Adipocyte (in vitro differentiated cells): ENCODE measurements around the gene RASGRF2.
"Not testable (repeated sequence)": the region's sequence is repeated elsewhere in the genome, so short reads cannot be mapped to it uniquely, and the experiment has no call there.

ENCODE experiments used
- DNase-seq: peaks from one replicate; pipeline ENCODE4 v3.0.0-alpha.2; 2015; ENCODE audit warnings: low read depth
- H3K27me3 ChIP-seq: replicated peaks from 2 replicates; pipeline ENCODE4 v1.7.0; 2013; ENCODE audit warnings: mild to moderate bottlenecking, low read length, moderate library complexity; ENCODE audit not compliant: control insufficient read depth, insufficient read depth
- H3K36me3 ChIP-seq: 2 replicates; pipeline ENCODE4 v1.7.0; 2013; ENCODE audit warnings: low read length, mild to moderate bottlenecking, moderate library complexity; ENCODE audit not compliant: control insufficient read depth, insufficient read depth, severe bottlenecking
- H3K4me1 ChIP-seq: 2 replicates; pipeline ENCODE4 v1.7.0; 2013; ENCODE audit warnings: mild to moderate bottlenecking, low read length, moderate library complexity; ENCODE audit not compliant: control insufficient read depth, insufficient read depth
- H3K4me3 ChIP-seq: 2 replicates; pipeline ENCODE4 v1.7.0; 2013; ENCODE audit warnings: mild to moderate bottlenecking, low read length, moderate library complexity
- H3K9ac ChIP-seq: 2 replicates; pipeline ENCODE4 v1.7.0; 2013; ENCODE audit warnings: mild to moderate bottlenecking, low read length, moderate library complexity
- H3K9me3 ChIP-seq: 2 replicates; pipeline ENCODE4 v1.7.0; 2013; ENCODE audit warnings: mild to moderate bottlenecking, low read length, moderate library complexity; ENCODE audit not compliant: control insufficient read depth

RASGRF2 gene

DNA sequence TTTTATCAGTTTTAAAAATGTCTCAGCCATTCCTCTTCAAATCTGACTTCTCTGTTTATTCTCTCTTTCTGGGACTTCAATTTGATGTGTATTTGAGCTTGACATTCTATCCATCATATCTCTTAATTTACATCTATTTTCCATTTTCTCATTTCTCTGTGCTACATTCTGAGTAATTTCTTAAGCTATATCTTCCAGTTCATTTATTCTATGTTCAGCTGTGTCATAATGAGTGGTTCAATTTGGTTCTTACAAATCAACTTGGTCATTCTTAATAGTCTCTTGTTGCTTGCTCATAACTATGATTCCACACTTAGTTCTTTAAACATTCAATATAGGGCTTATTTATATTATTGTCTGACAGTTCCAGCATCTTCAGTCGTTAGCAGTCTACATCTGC, 289.8 kb downstream of the RASGRF2 start:
- no peaks in the 10 kb centered on the region for H3K9me3 ChIP-seq
- peaks cover 42% of the 10 kb centered on the region for H3K36me3 ChIP-seq
- H3K4me1 ChIP-seq = peaks cover 30% of the 10 kb centered on the region
- H3K27me3 ChIP-seq = no peaks in the 10 kb centered on the region
- no peak overlapping the region for H3K9ac ChIP-seq
- DNase-seq = no peak
- no peak overlapping the region for H3K4me3 ChIP-seq

DNA sequence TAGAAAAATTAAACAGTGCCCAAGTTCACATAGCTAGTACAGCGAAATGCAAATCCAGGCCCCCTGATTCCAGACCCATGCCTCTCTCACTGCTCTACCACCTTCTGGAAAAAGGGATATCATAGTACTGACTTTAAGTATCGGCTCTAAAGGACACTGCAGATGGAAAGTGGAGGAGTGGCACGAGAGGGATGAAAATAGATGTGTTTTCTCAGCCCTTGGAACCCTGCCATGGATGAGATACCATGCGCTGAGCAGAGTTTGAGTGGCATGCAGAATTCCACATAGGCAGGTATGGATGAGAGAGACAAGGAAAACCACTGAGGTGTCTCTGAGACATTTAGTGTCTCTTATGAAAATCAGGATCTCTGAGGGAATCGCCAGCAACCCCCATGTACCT, 291.8 kb downstream of the RASGRF2 start:
- no peak overlapping the region for H3K4me3 ChIP-seq
- DNase-seq = no peak
- H3K36me3 ChIP-seq = peaks cover 53% of the 10 kb centered on the region
- no peaks in the 10 kb centered on the region for H3K27me3 ChIP-seq
- no peaks in the 10 kb centered on the region for H3K9me3 ChIP-seq
- H3K9ac ChIP-seq = no peak overlapping the region
- H3K4me1 ChIP-seq = peaks cover 19% of the 10 kb centered on the region

DNA sequence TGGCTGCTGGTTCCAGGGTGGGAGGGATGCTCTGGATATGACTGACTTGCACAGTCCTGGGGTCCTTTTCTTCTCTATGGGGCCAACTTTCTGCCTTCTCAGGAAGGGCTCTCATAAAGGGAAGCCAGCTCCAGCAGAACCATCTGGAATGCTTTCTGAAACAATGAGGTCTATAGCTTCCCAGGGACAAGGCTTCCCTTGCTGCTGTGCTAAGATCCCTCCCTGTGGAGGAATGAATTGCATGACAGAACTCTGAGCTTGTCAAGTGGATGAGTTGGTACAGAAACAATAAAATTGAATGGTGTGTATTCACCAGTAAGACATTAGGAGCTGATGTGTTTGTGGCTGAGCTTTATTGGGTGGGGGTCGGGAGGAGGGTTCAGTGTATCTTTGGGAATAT, 292.7 kb downstream of the RASGRF2 start:
- no peak for DNase-seq
- H3K4me1 ChIP-seq = peaks cover 10% of the 10 kb centered on the region
- H3K27me3 ChIP-seq = no peaks in the 10 kb centered on the region
- no peaks in the 10 kb centered on the region for H3K9me3 ChIP-seq
- H3K36me3 ChIP-seq = peaks cover 59% of the 10 kb centered on the region
- no peak overlapping the region for H3K9ac ChIP-seq
- no peak overlapping the region for H3K4me3 ChIP-seq

DNA sequence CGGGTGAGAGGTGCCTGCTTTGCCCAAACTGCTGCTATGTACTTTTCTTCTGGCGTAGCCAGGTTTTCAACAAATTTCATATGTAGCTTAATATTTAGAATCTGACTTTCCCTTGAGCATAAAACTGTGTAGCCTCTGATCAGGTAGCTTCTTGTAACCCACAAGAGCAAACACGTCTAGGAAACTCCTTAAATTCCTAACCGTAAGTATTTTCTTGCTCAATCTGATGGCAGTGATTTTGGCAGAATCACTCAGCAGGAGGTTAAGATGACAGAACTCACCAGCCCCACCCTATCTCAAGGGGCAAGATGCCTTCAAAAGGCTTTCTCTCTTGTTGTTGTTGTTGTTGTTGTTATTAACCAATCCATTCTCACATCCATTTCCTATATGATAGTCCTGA, 293.7 kb downstream of the RASGRF2 start:
- H3K4me3 ChIP-seq = no peak overlapping the region
- H3K4me1 ChIP-seq = peaks cover 4% of the 10 kb centered on the region
- peaks cover 69% of the 10 kb centered on the region for H3K36me3 ChIP-seq
- no peaks in the 10 kb centered on the region for H3K9me3 ChIP-seq
- H3K9ac ChIP-seq = no peak overlapping the region
- DNase-seq = no peak
- no peaks in the 10 kb centered on the region for H3K27me3 ChIP-seq

DNA sequence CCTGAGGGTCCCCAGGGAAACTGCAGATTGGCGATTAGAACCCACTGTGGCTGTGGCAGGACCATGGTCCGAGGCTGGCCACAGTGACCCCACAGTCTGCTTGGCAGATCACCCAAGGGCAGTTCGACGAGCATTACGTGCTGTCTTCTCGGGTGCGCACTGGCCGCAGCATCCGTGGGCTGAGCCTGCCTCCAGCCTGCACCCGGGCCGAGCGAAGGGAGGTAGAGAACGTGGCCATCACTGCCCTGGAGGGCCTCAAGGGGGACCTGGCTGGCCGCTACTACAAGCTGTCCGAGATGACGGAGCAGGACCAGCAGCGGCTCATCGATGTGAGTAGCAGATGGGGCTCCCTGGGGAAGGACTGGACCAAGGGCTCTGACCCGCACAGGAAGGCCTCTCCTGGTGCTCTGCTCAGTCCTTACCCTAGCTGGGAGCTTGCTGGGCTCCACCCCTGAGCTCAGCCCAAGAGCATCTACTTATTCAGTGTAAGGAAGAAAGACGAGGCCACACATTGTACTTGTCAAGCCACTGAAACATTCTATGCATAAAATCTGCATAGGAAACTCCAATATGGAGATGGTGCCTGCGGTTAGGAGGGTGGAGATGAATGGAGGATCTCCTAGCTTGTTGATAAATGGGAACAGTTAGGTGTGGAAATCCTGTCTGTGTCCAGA, 294.9 kb downstream of the RASGRF2 start:
- Histone ChIP-seq H3K9me3 (no peaks in the 10 kb centered on the region), H3K4me1 (peaks cover 4% of the 10 kb centered on the region), H3K27me3 (no peaks in the 10 kb centered on the region), H3K36me3 (peaks cover 77% of the 10 kb centered on the region), H3K9ac (no peak overlapping the region), H3K4me3 (no peak overlapping the region)
- no peak for DNase-seq

DNA sequence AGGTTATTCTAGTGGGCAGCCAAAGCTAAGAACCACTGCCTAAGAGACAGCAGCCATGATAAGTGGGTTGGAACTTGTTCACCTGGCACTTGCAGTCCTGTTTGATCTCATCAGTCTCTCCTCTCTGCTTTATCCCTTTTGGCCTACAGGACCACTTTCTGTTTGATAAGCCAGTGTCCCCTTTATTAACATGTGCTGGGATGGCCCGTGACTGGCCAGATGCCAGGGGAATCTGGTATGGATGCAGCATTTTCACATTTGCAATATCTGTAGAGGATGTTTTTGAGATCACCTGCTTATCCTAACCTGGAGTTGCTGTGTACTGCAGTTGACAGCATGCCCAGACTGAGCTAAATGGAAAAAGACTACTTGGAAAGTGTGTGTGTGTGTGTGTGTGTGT, 296.6 kb downstream of the RASGRF2 start:
- DNase-seq = no peak
- no peak overlapping the region for H3K4me3 ChIP-seq
- H3K4me1 ChIP-seq = peaks cover 4% of the 10 kb centered on the region
- H3K9me3 ChIP-seq = no peaks in the 10 kb centered on the region
- peaks cover 75% of the 10 kb centered on the region for H3K36me3 ChIP-seq
- no peaks in the 10 kb centered on the region for H3K27me3 ChIP-seq
- H3K9ac ChIP-seq = no peak overlapping the region

DNA sequence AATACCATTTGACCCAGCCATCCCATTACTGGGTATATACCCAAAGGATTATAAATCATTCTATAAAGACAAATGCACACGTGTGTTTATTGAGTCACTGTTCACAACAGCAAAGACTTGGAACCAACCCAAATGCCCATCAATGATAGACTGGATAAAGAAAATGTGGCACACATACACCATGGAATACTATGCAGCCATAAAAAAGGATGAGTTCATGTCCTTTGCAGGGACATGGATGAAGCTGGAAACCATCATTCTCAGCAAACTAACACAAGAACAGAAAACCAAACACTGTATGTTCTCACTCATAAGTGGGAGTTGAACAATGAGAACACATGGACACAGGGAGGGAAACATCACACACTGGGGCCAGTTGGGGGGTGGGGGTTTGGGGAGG, 302.6 kb downstream of the RASGRF2 start:
- H3K9me3 ChIP-seq, DNase-seq, H3K27me3 ChIP-seq, H3K4me3 ChIP-seq, H3K4me1 ChIP-seq, H3K9ac ChIP-seq: not testable (repeated sequence)
- H3K36me3 ChIP-seq = peaks cover 55% of the 10 kb centered on the region

DNA sequence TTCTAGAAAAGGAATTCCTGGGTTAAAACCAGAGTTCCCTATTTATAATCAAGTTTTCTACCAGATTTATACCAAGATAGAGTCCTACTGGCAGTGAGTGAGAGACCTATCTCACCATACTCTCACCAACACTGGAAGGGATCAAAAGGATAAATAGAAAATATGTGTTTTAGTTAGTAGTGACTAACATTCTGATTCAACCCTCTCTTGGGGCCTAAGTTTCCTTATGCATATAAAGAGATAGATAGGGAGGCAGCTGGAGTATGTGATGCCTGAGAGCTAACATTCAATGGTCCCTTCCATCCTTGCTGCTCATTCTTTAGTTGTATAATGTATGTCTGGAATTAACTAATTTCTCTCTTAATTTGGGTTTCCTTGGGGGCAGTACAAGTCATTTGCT, 304.9 kb downstream of the RASGRF2 start:
- H3K27me3 ChIP-seq = no peaks in the 10 kb centered on the region
- peaks cover 48% of the 10 kb centered on the region for H3K36me3 ChIP-seq
- no peaks in the 10 kb centered on the region for H3K9me3 ChIP-seq
- peak; percentile 16 for DNase-seq
- no peak overlapping the region for H3K4me3 ChIP-seq
- H3K9ac ChIP-seq = no peak overlapping the region
- H3K4me1 ChIP-seq = peaks cover 27% of the 10 kb centered on the region

DNA sequence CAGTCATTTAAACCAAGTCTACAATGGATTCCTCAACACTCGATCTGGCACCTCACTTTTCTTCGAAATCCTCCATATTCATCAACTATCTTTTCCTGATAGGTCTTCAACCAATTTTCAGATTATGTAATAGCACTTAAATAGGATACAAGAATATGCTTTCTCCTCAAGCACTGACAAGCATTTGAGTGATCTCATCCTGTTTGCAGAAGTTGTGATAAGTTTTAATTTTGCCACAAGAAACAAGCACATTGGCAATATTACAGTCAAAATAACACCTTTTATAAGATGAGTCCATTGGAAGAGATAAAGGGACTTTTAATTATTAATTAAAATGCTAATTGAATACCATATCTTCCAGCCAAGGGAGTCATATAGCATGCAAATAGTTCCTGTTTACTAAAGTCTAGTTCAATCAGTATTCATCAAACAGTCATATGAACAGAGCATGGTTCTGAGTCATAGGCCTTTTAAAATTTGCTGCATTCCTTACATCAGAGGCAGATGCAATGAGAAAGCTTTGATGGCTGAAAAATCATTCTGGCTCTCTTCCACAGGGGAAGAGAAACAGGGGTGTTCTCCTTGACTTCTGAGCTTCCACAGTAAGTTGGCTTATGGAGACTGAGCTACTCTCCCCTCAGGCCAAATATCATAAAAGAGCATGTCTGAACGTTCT, 308.5 kb downstream of the RASGRF2 start:
- H3K4me1 ChIP-seq = peaks cover 27% of the 10 kb centered on the region
- DNase-seq = peak; percentile 83
- no peaks in the 10 kb centered on the region for H3K27me3 ChIP-seq
- H3K4me3 ChIP-seq = no peak overlapping the region
- peaks cover 47% of the 10 kb centered on the region for H3K36me3 ChIP-seq
- no peak overlapping the region for H3K9ac ChIP-seq
- no peaks in the 10 kb centered on the region for H3K9me3 ChIP-seq

DNA sequence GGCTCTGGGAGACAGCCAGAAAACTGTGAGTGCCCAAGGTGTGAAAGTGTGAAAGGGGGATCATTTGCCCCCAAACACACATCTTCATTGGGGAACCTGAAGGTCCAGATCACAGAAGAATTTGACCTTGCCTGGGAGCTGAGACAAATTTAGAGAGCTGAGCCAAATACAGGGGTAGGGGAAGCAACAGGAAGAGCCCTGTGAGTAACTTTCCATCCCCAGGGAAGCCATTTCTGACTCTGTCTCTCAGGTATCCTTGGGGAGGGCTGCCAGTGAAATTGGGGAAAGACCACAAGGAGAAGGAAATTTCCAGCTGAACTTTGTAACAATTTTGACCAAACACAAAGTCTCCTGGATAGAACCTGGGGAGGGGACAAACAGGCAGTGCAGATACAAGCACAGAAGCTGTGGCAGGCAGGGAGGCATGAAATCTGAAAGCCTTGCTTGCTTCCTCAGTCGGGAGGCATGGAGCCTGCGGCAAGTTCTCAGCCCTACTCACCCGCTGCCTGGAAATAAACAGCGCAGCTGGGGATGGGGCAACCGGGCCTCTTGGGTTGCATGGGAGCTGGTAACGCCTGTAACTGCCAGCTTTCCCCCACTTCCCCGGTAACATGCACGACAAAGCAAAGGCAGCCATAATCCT, 309.7 kb downstream of the RASGRF2 start:
- H3K36me3 ChIP-seq = peaks cover 38% of the 10 kb centered on the region
- no peaks in the 10 kb centered on the region for H3K27me3 ChIP-seq
- H3K4me1 ChIP-seq = peaks cover 25% of the 10 kb centered on the region
- H3K9me3 ChIP-seq = peaks cover 6% of the 10 kb centered on the region
- no peak overlapping the region for H3K4me3 ChIP-seq
- no peak for DNase-seq
- no peak overlapping the region for H3K9ac ChIP-seq

DNA sequence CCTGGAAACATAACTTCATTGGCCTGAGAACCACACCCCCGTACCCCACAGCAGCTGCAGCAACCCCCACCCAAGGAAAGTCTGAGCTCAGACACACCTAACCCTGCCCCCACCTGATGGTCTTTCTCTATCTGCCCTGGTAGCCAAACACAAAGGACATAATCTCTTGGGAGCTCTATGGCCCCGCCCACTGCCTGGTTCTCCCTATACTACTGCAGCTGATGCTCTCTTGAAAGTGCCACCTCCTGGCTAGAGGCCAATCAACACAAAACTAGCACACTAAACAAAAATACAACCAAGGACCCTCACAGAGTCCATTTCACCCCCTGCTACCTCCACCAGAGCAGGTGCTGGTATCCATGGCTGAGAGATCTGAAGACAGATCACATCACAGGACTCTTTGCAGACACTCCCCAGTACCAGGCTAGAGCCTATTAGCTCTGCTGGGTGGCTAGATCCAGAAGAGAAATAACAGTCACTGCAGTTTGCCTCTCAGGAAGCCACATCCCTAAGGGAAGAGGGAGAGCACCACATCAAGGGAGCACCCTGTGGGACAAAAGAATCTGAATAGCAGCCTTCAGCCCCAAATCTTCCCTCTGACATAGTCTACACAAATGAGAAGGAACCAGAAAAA, 310.3 kb downstream of the RASGRF2 start:
- not testable (repeated sequence) for DNase-seq, H3K4me3 ChIP-seq, H3K9ac ChIP-seq, H3K9me3 ChIP-seq, H3K27me3 ChIP-seq
- H3K4me1 ChIP-seq = peaks cover 18% of the 10 kb centered on the region
- peaks cover 38% of the 10 kb centered on the region for H3K36me3 ChIP-seq
